Chondrocyte (in vitro differentiated cells): ENCODE data around the gene UVRAG. TPM values are rescaled to one million over a fixed set of nuclear protein-coding genes. Genes with fewer than 3 reads are reported as not detected.

Source experiments
- DNase-seq: peaks from one replicate; pipeline ENCODE4 v3.0.0; 2021; ENCODE audit warnings: mixed read lengths, low spot score
- H3K27ac Mint-ChIP-seq: one replicate; pipeline ENCODE4 v1.8.0; 2021; ENCODE audit warnings: mild to moderate bottlenecking, moderate library complexity, mixed read lengths; ENCODE audit not compliant: unreplicated experiment
- H3K27me3 Mint-ChIP-seq: 2 replicates; pipeline ENCODE4 v1.8.0; 2021; ENCODE audit warnings: low read depth, mixed read lengths
- H3K36me3 Mint-ChIP-seq: 2 replicates; pipeline ENCODE4 v1.8.0; 2021; ENCODE audit warnings: low read depth, mixed read lengths
- H3K4me1 Mint-ChIP-seq: 2 replicates; pipeline ENCODE4 v1.8.0; 2021; ENCODE audit warnings: low read depth, mild to moderate bottlenecking, mixed read lengths
- H3K4me3 Mint-ChIP-seq: one replicate; pipeline ENCODE4 v1.8.0; 2021; ENCODE audit warnings: mild to moderate bottlenecking, moderate library complexity, mixed read lengths; ENCODE audit not compliant: unreplicated experiment
- H3K9me3 Mint-ChIP-seq: 2 replicates; pipeline ENCODE4 v1.8.0; 2021; ENCODE audit warnings: low read depth, mixed read lengths
- CTCF ChIP-seq: fragments of 200-600 bp; sonication (generic); IDR thresholded peaks from 2 replicates; pipeline ENCODE4 v1.5.0; 2021; ENCODE audit warnings: antibody characterized with exemption, mild to moderate bottlenecking, moderate library complexity
- total RNA-seq: library from RNA; stranded (reverse); gene quantifications from 3 replicates; pipeline ENCODE4 v1.2.1, GENCODE V29; 2021

Gene UVRAG
- total RNA-seq, 1 donor from 2014 or later = 16.9 TPM

- H3K4me1 Mint-ChIP-seq = peaks cover 61% of the 10 kb centered on the region
- H3K9me3 Mint-ChIP-seq = peaks cover 21% of the 10 kb centered on the region
- no peak for TF ChIP-seq CTCF
- H3K27me3 Mint-ChIP-seq = no peaks in the 10 kb centered on the region
- peaks cover 20% of the 10 kb centered on the region for H3K36me3 Mint-ChIP-seq
- peak overlapping the region; percentile 72 for H3K27ac Mint-ChIP-seq
- no peak overlapping the region for H3K4me3 Mint-ChIP-seq
- no peak for DNase-seq
Measured at GRCh38 chr11:76023236-76024068, 208.4 kb downstream of the UVRAG start.

GRCh38 chr11:76025068-76025467 is 210.1 kb downstream of the UVRAG start:
- H3K27me3 Mint-ChIP-seq = no peaks in the 10 kb centered on the region
- DNase-seq = no peak
- H3K27ac Mint-ChIP-seq = peak overlapping the region; percentile 82
- peak; percentile 12 for TF ChIP-seq CTCF
- H3K36me3 Mint-ChIP-seq = peaks cover 11% of the 10 kb centered on the region
- peaks cover 12% of the 10 kb centered on the region for H3K9me3 Mint-ChIP-seq
- peaks cover 73% of the 10 kb centered on the region for H3K4me1 Mint-ChIP-seq
- no peak overlapping the region for H3K4me3 Mint-ChIP-seq

GRCh38 chr11:76025817-76026216 is 210.8 kb downstream of the UVRAG start:
- Mint-ChIP-seq H3K9me3 (peaks cover 12% of the 10 kb centered on the region), H3K4me3 (no peak overlapping the region), H3K36me3 (peaks cover 11% of the 10 kb centered on the region), H3K4me1 (peaks cover 81% of the 10 kb centered on the region), H3K27ac (peak overlapping the region; percentile 24), H3K27me3 (no peaks in the 10 kb centered on the region)
- no peak for DNase-seq
- no peak for TF ChIP-seq CTCF

- no peak for DNase-seq
- Mint-ChIP-seq H3K4me1 (peaks cover 85% of the 10 kb centered on the region), H3K36me3 (peaks cover 8% of the 10 kb centered on the region), H3K27me3 (no peaks in the 10 kb centered on the region), H3K4me3 (no peak overlapping the region), H3K27ac (no peak overlapping the region), H3K9me3 (peaks cover 12% of the 10 kb centered on the region)
- TF ChIP-seq CTCF = no peak
Measured at GRCh38 chr11:76026281-76026680, 211.3 kb downstream of the UVRAG start.

- H3K4me3 Mint-ChIP-seq = no peak overlapping the region
- H3K36me3 Mint-ChIP-seq = peaks cover 6% of the 10 kb centered on the region
- H3K9me3 Mint-ChIP-seq = peaks cover 12% of the 10 kb centered on the region
- no peak for TF ChIP-seq CTCF
- H3K27me3 Mint-ChIP-seq = no peaks in the 10 kb centered on the region
- peaks cover 90% of the 10 kb centered on the region for H3K4me1 Mint-ChIP-seq
- no peak for DNase-seq
- peak overlapping the region; percentile 15 for H3K27ac Mint-ChIP-seq
Measured at GRCh38 chr11:76026862-76027261, 211.9 kb downstream of the UVRAG start.
